PC-3 (cell line): ENCODE data around the gene TCEA3. TPM values are rescaled to one million over a fixed set of nuclear protein-coding genes. Genes with fewer than 3 reads are reported as not detected.

Source experiments
- ATAC-seq: fragments of 200-7000 bp; cut with Tn5 transposase; 2 replicates; pipeline ENCODE4 v1.9.1; 2020; ENCODE audit warnings: mild to moderate bottlenecking, moderate library complexity
- BruUV-seq: library from RNA; stranded (reverse); fragments of 400-500 nt; replicated peaks from 2 replicates; lab custom pipeline; 2021; lab: Mats Ljungman, UMichigan
- CTCF ChIA-PET: fragments of 300-600 bp; sonication (Branson Sonifier 250); formaldehyde crosslinking; loops from one replicate; lab custom pipeline; 2022; ENCODE audit warnings: antibody characterized with exemption; lab: Charles Lee
- POLR2A ChIA-PET: fragments of 300-600 bp; sonication (Branson Sonifier 250); formaldehyde crosslinking; loops from one replicate; lab custom pipeline; 2022; ENCODE audit warnings: antibody characterized with exemption; ENCODE audit not compliant: unreplicated experiment; lab: Charles Lee
- DNase-seq: peaks from one replicate; pipeline ENCODE4 v3.0.0-alpha.2; 2015
- H2AFZ ChIP-seq: fragments of 300-600 bp; sonication (generic); 2 replicates; pipeline ENCODE4 v1.6.0; 2016; ENCODE audit warnings: antibody characterized with exemption, low read length
- H3F3A ChIP-seq: fragments of 300-600 bp; sonication (generic); one replicate; pipeline ENCODE4 v1.6.0; 2017; ENCODE audit warnings: antibody characterized with exemption, low read length, control low read depth, mild to moderate bottlenecking; ENCODE audit not compliant: unreplicated experiment
- H3K27ac ChIP-seq: fragments of 300-600 bp; sonication (generic); 2 replicates; pipeline ENCODE4 v1.5.1; 2016; ENCODE audit warnings: mild to moderate bottlenecking, low read length
- H3K27me3 ChIP-seq: fragments of 300-600 bp; sonication (generic); 2 replicates; pipeline ENCODE4 v1.6.1; 2016; ENCODE audit warnings: low read length, mixed read lengths
- H3K36me3 ChIP-seq: fragments of 300-600 bp; sonication (generic); 2 replicates; pipeline ENCODE4 v1.6.1; 2016; ENCODE audit warnings: low read depth, mixed run types, low read length, mixed read lengths
- H3K4me1 ChIP-seq: fragments of 300-600 bp; sonication (generic); 2 replicates; pipeline ENCODE4 v1.5.1; 2016; ENCODE audit warnings: low read length; ENCODE audit not compliant: insufficient read depth
- H3K4me2 ChIP-seq: fragments of 300-600 bp; sonication (generic); 2 replicates; pipeline ENCODE4 v1.6.0; 2016; ENCODE audit warnings: low read length
- H3K4me3 ChIP-seq: fragments of 300-600 bp; sonication (generic); 2 replicates; pipeline ENCODE4 v1.5.1; 2016; ENCODE audit warnings: mild to moderate bottlenecking, low read length, mixed read lengths
- H3K79me2 ChIP-seq: fragments of 300-600 bp; sonication (generic); 2 replicates; pipeline ENCODE4 v1.6.1; 2017; ENCODE audit warnings: low read length, mixed read lengths
- H3K9ac ChIP-seq: fragments of 300-600 bp; sonication (generic); 2 replicates; pipeline ENCODE4 v1.6.0; 2016; ENCODE audit warnings: mild to moderate bottlenecking, low read length
- H3K9me2 ChIP-seq: fragments of 300-600 bp; sonication (generic); replicated peaks from 2 replicates; pipeline ENCODE4 v1.6.1; 2016; ENCODE audit warnings: mixed run types, low read length, mixed read lengths
- H3K9me3 ChIP-seq: fragments of 300-600 bp; sonication (generic); 2 replicates; pipeline ENCODE4 v1.6.1; 2016; ENCODE audit warnings: low read length, mixed read lengths
- H4K20me1 ChIP-seq: fragments of 300-600 bp; sonication (generic); 2 replicates; pipeline ENCODE4 v1.6.1; 2016; ENCODE audit warnings: low read length, mixed read lengths
- CTCF ChIP-seq: fragments of 300-600 bp; sonication (generic); conservative IDR thresholded peaks from 2 replicates; pipeline ENCODE4 v1.5.1; 2017; ENCODE audit warnings: antibody characterized with exemption, low read depth, mild to moderate bottlenecking, low read length
- EZH2 ChIP-seq: fragments of 300-600 bp; sonication (generic); IDR thresholded peaks from one replicate; pipeline ENCODE4 v1.6.1; 2017; ENCODE audit warnings: antibody characterized with exemption, mild to moderate bottlenecking, low read length; ENCODE audit not compliant: unreplicated experiment
- EZH2phosphoT487 ChIP-seq: fragments of 300-600 bp; sonication (generic); IDR thresholded peaks from 2 replicates; pipeline ENCODE4 v1.6.1; 2018; ENCODE audit warnings: mild to moderate bottlenecking, antibody characterized with exemption, low read length, borderline replicate concordance
- intact Hi-C: fragments of 100-400 bp; cut with micrococcal nuclease; formaldehyde crosslinking; loops from 2 replicates; pipeline ENCODE4 v1.9.0; 2023
- total RNA-seq: library from RNA; depleted of rRNA; stranded (reverse); fragments of >200 nt; gene quantifications from 2 replicates; pipeline ENCODE4 v1.2.3, GENCODE V29; 2014

TCEA3 gene
- total RNA-seq, 1 experiment from 2014 or later, result 23.6 TPM

- Histone ChIP-seq H3K9ac (peak overlapping the region; percentile 62), H3K9me3 (no peaks in the 10 kb centered on the region), H3K4me1 (peaks cover 22% of the 10 kb centered on the region), H3K27me3 (no peaks in the 10 kb centered on the region), H3K36me3 (no peaks in the 10 kb centered on the region; the same call in 1 of the 2 replicates), H3F3A (peaks cover 4% of the 10 kb centered on the region), H3K79me2 (no peaks in the 10 kb centered on the region), H3K4me3 (peak overlapping the region; percentile 49), H3K27ac (peak overlapping the region; percentile 91), H3K4me2 (peak overlapping the region; percentile 76), H3K9me2 (no peaks in the 10 kb centered on the region), H2AFZ (peak overlapping the region; percentile 72), H4K20me1 (no peaks in the 10 kb centered on the region)
- intact Hi-C loops, result loop anchor here (1.0 to 5.0 kb wide), 4 partner anchors 36 to 427 kb away; partner anchors contain the start of gene HNRNPR
- TF ChIP-seq CTCF (peak; percentile 96), EZH2phosphoT487 (no peak)
- POLR2A ChIA-PET, result interaction anchor here (0.5 to 1.1 kb wide), 4 partner anchors 34 to 289 kb away, joined by 3 to 21 read pairs (median 4); partner anchors contain the start of genes HNRNPR and ZNF436
- peak; percentile 98 for DNase-seq
- no TSS peak for BruUV-seq
- peak; percentile 93 for ATAC-seq
- CTCF ChIA-PET, result interaction anchor here (0.5 to 1.4 kb wide), 14 partner anchors 18 to 1880 kb away, joined by 3 to 14 read pairs (median 5); partner anchors contain the start of genes ASAP3, HNRNPR, TCEA3 and ZNF436
Observed at GRCh38 chr1:23403735-23404486, 20.6 kb downstream of the TCEA3 start.

GRCh38 chr1:23403355-23403734 lies 21.2 kb downstream of the TCEA3 start:
- TSS peak; percentile 27 for BruUV-seq
- intact Hi-C loops, result loop anchor here (5.0 kb wide), 2 partner anchors 121 to 426 kb away; no protein-coding TSS in a partner anchor

More at GRCh38 chr1:23403355-23403734, 21.2 kb downstream of the TCEA3 start:
- ChIA-PET POLR2A (interaction anchor here (1.0 to 1.1 kb wide), 2 partner anchors 34 to 59 kb away, joined by 3 to 21 read pairs; partner anchors contain the start of genes HNRNPR and ZNF436), CTCF (interaction anchor here (0.6 to 1.4 kb wide), 11 partner anchors 19 to 1880 kb away, joined by 3 to 14 read pairs (median 5); partner anchors contain the start of genes ASAP3, HNRNPR, TCEA3 and ZNF436)
- no peaks in the 10 kb centered on the region for H3K27me3 ChIP-seq
- peak overlapping the region; percentile 76 for H3K4me2 ChIP-seq
- no peaks in the 10 kb centered on the region for H3K9me3 ChIP-seq
- peak overlapping the region; percentile 44 for H3K4me3 ChIP-seq
- DNase-seq, result no peak
- H3K36me3 ChIP-seq, result no peaks in the 10 kb centered on the region; the same call in 1 of the 2 replicates
- H3K9ac ChIP-seq, result peak overlapping the region; percentile 62
- H3K9me2 ChIP-seq, result no peaks in the 10 kb centered on the region
- H3K27ac ChIP-seq, result peak overlapping the region; percentile 91
- H2AFZ ChIP-seq, result peak overlapping the region; percentile 42
- peaks cover 4% of the 10 kb centered on the region for H3F3A ChIP-seq
- H4K20me1 ChIP-seq, result no peaks in the 10 kb centered on the region
- no peaks in the 10 kb centered on the region for H3K79me2 ChIP-seq
- TF ChIP-seq CTCF (no peak), EZH2phosphoT487 (no peak), EZH2 (no peak)
- ATAC-seq, result no peak
- peaks cover 22% of the 10 kb centered on the region for H3K4me1 ChIP-seq
